Colonic mucosa (tissue), 4 donors: ENCODE measurements around the gene CDC42EP2. TPM values are rescaled to one million over a fixed set of nuclear protein-coding genes. Genes with fewer than 3 reads are reported as not detected.

Source experiments
- DNase-seq: peaks from one replicate; pipeline ENCODE4 v3.0.0-alpha.2; 2020
- H3K27ac ChIP-seq: fragments of 200-600 bp; one replicate; pipeline ENCODE4 v1.8.0; 2021
- H3K27me3 ChIP-seq: fragments of 200-600 bp; one replicate; pipeline ENCODE4 v1.8.0; 2021
- H3K36me3 ChIP-seq: fragments of 200-600 bp; one replicate; pipeline ENCODE4 v1.8.0; 2021
- H3K4me1 ChIP-seq: fragments of 200-600 bp; one replicate; pipeline ENCODE4 v1.8.0; 2021; ENCODE audit warnings: mild to moderate bottlenecking
- H3K4me3 ChIP-seq: fragments of 200-600 bp; one replicate; pipeline ENCODE4 v1.8.0; 2021
- H3K9ac ChIP-seq, 2 donors: one replicate each; pipeline ENCODE4 v1.7.0; 2013; ENCODE audit warnings: control low read depth in 2 of 2, low read depth in 2 of 2, low read length in 2 of 2
- H3K9me3 ChIP-seq: fragments of 200-600 bp; one replicate; pipeline ENCODE4 v1.8.0; 2021
- intact Hi-C: fragments of 100-400 bp; cut with DNase I; formaldehyde crosslinking; loops from one replicate; pipeline ENCODE4 v1.14.1; 2022
- total RNA-seq, 2 donors: library from RNA; stranded (reverse); fragmentation: NEBNext Ultra II Directional in 1 of 2; extraction: Animal tissue kit (Norgen Biotek cat#: 25700) in 1 of 2; gene quantifications; one replicate each; pipeline ENCODE4 v1.2.1, GENCODE V29; 2021
- TF ChIP-seq, protein P1 (sequence below): fragments of 200-600 bp; IDR thresholded peaks from one replicate; pipeline ENCODE4 v1.8.0; 2022; ENCODE audit warnings: antibody characterized with exemption, mild to moderate bottlenecking
- donor health status: healthy.
- donor health status: DM: no; HTN: no; CAD: no.
- donor health status: DM: no; HTN: no; CAD: no.

Gene CDC42EP2
- total RNA-seq, 2 donors from 2014 or later, result 7.8 to 28.3 TPM

GRCh38 chr11:65298131-65298535, 16.5 kb upstream of the CDC42EP2 start:
- Histone ChIP-seq H3K4me1 (no peaks in the 10 kb centered on the region), H3K27ac (peak overlapping the region; percentile 67), H3K4me3 (no peak overlapping the region), H3K9me3 (no peaks in the 10 kb centered on the region), H3K36me3 (no peaks in the 10 kb centered on the region), H3K9ac (peak overlapping the region; percentile 6 to 57), H3K27me3 (no peaks in the 10 kb centered on the region)
- TF ChIP-seq, protein P1, sequence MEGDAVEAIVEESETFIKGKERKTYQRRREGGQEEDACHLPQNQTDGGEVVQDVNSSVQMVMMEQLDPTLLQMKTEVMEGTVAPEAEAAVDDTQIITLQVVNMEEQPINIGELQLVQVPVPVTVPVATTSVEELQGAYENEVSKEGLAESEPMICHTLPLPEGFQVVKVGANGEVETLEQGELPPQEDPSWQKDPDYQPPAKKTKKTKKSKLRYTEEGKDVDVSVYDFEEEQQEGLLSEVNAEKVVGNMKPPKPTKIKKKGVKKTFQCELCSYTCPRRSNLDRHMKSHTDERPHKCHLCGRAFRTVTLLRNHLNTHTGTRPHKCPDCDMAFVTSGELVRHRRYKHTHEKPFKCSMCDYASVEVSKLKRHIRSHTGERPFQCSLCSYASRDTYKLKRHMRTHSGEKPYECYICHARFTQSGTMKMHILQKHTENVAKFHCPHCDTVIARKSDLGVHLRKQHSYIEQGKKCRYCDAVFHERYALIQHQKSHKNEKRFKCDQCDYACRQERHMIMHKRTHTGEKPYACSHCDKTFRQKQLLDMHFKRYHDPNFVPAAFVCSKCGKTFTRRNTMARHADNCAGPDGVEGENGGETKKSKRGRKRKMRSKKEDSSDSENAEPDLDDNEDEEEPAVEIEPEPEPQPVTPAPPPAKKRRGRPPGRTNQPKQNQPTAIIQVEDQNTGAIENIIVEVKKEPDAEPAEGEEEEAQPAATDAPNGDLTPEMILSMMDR, result no peak
- DNase-seq, result peak; percentile 61
- intact Hi-C loops, result no loop called here

DNA sequence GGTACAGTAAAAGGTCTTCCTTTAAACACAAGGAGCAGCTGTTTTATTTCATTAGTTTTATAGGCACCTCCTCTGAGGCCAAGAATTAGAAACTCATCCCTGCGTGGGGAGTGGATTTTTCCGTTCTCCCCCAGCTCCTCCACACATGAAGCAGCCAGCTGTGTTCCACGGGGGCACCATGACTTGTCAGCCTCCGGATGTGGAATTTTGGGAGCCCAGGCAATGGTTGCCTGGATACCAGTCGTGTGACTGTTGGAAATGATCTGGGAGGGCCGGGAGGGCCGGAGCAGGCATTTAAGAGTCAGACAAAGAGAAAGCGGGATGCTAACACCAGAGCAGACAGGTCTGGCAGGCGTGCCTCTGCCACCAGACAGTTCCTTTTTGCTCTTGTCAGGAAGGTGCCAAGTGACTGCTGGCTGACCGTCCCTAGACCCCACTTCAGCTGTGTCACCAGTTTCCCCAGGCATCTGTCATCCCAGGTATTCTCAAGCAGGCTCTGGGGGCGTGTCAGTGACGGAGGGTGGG, 15.9 kb upstream of the CDC42EP2 start:
- Histone ChIP-seq H3K36me3 (no peaks in the 10 kb centered on the region), H3K9me3 (no peaks in the 10 kb centered on the region), H3K27me3 (no peaks in the 10 kb centered on the region), H3K4me3 (no peak overlapping the region), H3K27ac (peak overlapping the region; percentile 67), H3K9ac (peak overlapping the region in 1 of 2 donors; percentile 57), H3K4me1 (no peaks in the 10 kb centered on the region)
- intact Hi-C loops, result no loop called here
- TF ChIP-seq, protein P1, result no peak
- no peak for DNase-seq

DNA sequence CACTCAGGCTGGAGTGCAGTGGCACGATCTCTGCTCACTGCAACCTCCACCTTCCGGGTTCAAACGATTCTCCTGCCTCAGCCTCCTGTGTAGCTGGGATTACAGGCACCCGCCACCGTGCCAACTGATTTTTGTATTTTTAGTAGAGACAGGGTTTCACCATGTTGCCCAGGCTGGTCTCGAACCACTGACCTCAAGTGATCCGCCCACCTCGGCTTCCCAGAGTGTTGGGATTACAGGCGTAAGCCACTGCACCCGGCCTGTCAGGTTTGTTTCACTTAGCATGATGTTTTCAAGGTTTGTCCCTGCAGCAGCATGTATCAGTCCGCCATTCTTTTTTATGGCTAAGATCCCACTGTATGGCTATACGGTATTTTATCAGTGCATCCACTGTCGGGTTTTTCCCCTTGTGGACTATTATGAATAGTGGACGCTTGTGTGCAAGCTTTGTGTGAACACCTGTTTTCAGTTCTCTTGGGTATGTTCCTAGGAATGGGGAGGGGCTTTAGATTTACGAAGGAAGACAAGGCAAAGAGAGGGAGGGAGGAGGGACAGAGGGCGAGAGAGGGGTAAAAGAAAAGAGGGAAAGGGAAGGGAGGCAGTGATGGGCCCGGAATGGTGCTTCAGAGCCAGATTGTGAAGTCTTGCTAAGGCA, 13.9 kb upstream of the CDC42EP2 start:
- TF ChIP-seq, protein P1, result no peak
- H3K36me3 ChIP-seq, result no peaks in the 10 kb centered on the region
- intact Hi-C loops, result no loop called here

GRCh38 chr11:65301491-65302329, 13.0 kb upstream of the CDC42EP2 start:
- H3K4me3 ChIP-seq, result no peak overlapping the region
- peak overlapping the region in 1 of 2 donors; percentile 7 for H3K9ac ChIP-seq
- TF ChIP-seq, protein P1, result no peak
- H3K36me3 ChIP-seq, result no peaks in the 10 kb centered on the region
- peak overlapping the region; percentile 5 for H3K27ac ChIP-seq
- intact Hi-C loops, result no loop called here
- DNase-seq, result no peak
- peaks cover 5% of the 10 kb centered on the region for H3K4me1 ChIP-seq
- H3K27me3 ChIP-seq, result no peaks in the 10 kb centered on the region
- no peaks in the 10 kb centered on the region for H3K9me3 ChIP-seq

More for the DNA sequence above, 13.9 kb upstream of the CDC42EP2 start:
- Histone ChIP-seq H3K9me3 (no peaks in the 10 kb centered on the region), H3K27ac (no peak overlapping the region), H3K4me1 (no peaks in the 10 kb centered on the region), H3K27me3 (no peaks in the 10 kb centered on the region), H3K4me3 (no peak overlapping the region), H3K9ac (no peak overlapping the region)
- no peak for DNase-seq

GRCh38 chr11:65303555-65303954, 11.1 kb upstream of the CDC42EP2 start:
- Histone ChIP-seq H3K27me3 (no peaks in the 10 kb centered on the region), H3K9me3 (no peaks in the 10 kb centered on the region), H3K4me1 (peaks cover 8% of the 10 kb centered on the region), H3K4me3 (no peak overlapping the region), H3K36me3 (no peaks in the 10 kb centered on the region), H3K27ac (no peak overlapping the region), H3K9ac (no peak overlapping the region)
- TF ChIP-seq, protein P1, result no peak
- no peak for DNase-seq
- intact Hi-C loops, result no loop called here
